ENCODE data around the gene NEK10. TPM values are rescaled to one million over a fixed set of nuclear protein-coding genes. Genes with fewer than 3 reads are reported as not detected.

Gene NEK10
- total and polyA plus RNA-seq, 9 of the 15 experiments (the other 6 are each of a cell fraction or from before 2014, with no cell fraction given), result 0.07 TPM; not detected in 8

- WGBS (ENCODE audit: insufficient coverage, low coverage, missing lambda C conversion rate), result 0% methylated on average over 5 of the region's 5 CpGs
- POLR2A ChIA-PET, result no interaction called here
- DNase-seq (ENCODE audit: extremely low read depth in 1 of 4, low spot score in 3 of 4) (no peak), FAIRE-seq (no peak), ATAC-seq (no peak)
- H3K9ac ChIP-seq (ENCODE audit: insufficient read depth in 1 of 2, low read depth in 2 of 2, low read length in 2 of 2), result no peak overlapping the region
- H3K4me2 ChIP-seq (ENCODE audit: insufficient read depth, low read length), result no peak overlapping the region
- TF ChIP-seq ZNF3 (CRISPR knock-in tag; IDR thresholded peaks at IDR 0.05), result no peak
- no peak for TF ChIP-seq ILF3 (IDR thresholded peaks at IDR 0.05; ENCODE audit: borderline replicate concordance)
- H3K36me3 ChIP-seq (ENCODE audit: control insufficient read depth, insufficient read depth, low read length), result no peaks in the 10 kb centered on the region
- H3K9me1 ChIP-seq (ENCODE audit: control insufficient read depth, insufficient read depth, low read length), result no peaks in the 10 kb centered on the region
- BruUV-seq (replicated peaks), result no TSS peak
- no peaks in the 10 kb centered on the region for H3K79me2 ChIP-seq (ENCODE audit: control insufficient read depth, insufficient read depth, low read length)
- no peak overlapping the region for H3K4me3 ChIP-seq
- no peaks in the 10 kb centered on the region for H4K20me1 ChIP-seq (replicated peaks; ENCODE audit: control insufficient read depth, insufficient read depth, low read length)
- intact Hi-C loops (cut with micrococcal nuclease) (loop anchor here (10.0 kb wide), 2 partner anchors 353 to 1013 kb away; no protein-coding TSS in a partner anchor), in situ Hi-C loops (cut with MboI) (no loop called here)
- no peak overlapping the region for H2AFZ ChIP-seq (ENCODE audit: low read depth, low read length)
- no peaks in the 10 kb centered on the region for H3K27me3 ChIP-seq (ENCODE audit: control insufficient read depth in 2 of 2, insufficient read depth in 2 of 2, low read length in 2 of 2)
- H3K27ac ChIP-seq (ENCODE audit: extremely low read depth, low read depth, low read length), result no peak overlapping the region
- no peaks in the 10 kb centered on the region for H3K4me1 ChIP-seq (replicated peaks in 1 of 2; ENCODE audit: control insufficient read depth in 2 of 2, insufficient read depth in 2 of 2, low read length in 2 of 2)
- CTCF ChIA-PET (ENCODE audit: low intra/inter-chr PET ratio), result interaction anchor here (1.0 to 1.3 kb wide), 2 partner anchors 370 to 1017 kb away, joined by 5 to 6 read pairs; no protein-coding TSS in a partner anchor
- H3K9me3 ChIP-seq (replicated peaks; ENCODE audit: control insufficient read depth, insufficient read depth, low read depth, low read length), result no peaks in the 10 kb centered on the region
These were observed 57.8 kb downstream of the NEK10 start for GRCh38 chr3:27311400-27311799.

DNA sequence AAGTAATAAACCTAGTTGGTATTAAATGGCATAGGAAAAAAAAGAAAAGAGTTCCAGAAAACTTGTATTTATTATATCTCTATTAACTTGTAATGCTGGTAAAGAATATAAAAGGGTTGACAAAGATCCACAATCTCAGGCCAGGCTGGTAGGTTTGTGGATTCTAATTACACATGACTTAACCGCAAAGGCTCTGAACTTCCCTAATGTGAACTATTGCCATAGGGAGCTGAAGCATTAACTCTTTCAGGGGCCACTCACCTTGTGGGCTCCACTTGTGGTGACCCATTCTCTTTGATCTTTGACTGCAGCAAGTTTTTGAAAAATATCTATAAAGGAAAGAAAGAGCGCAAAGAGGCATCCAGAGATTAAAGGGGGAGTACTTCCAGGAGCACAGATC, 58.5 kb downstream of the NEK10 start:
- no peak overlapping the region for H3K4me3 ChIP-seq
- intact Hi-C loops (cut with micrococcal nuclease), result loop anchor here (10.0 kb wide), 2 partner anchors 354 to 1014 kb away; no protein-coding TSS in a partner anchor
- FAIRE-seq, result no peak
- no peaks in the 10 kb centered on the region for H4K20me1 ChIP-seq (replicated peaks; ENCODE audit: control insufficient read depth, insufficient read depth, low read length)
- H3K79me2 ChIP-seq (ENCODE audit: control insufficient read depth, insufficient read depth, low read length), result no peaks in the 10 kb centered on the region
- no peaks in the 10 kb centered on the region; the same call in 1 of the 2 replicates for H3K9me3 ChIP-seq (replicated peaks; ENCODE audit: control insufficient read depth, insufficient read depth, low read depth, low read length)
- ChIA-PET CTCF (ENCODE audit: low intra/inter-chr PET ratio) (no interaction called here), POLR2A (no interaction called here)
- H3K9me1 ChIP-seq (ENCODE audit: control insufficient read depth, insufficient read depth, low read length), result no peaks in the 10 kb centered on the region
- H2AFZ ChIP-seq (ENCODE audit: low read depth, low read length), result no peak overlapping the region
- no TSS peak for BruUV-seq (replicated peaks)
- no peaks in the 10 kb centered on the region for H3K4me1 ChIP-seq (replicated peaks in 1 of 2; ENCODE audit: control insufficient read depth in 2 of 2, insufficient read depth in 2 of 2, low read length in 2 of 2)
- no peak overlapping the region for H3K4me2 ChIP-seq (ENCODE audit: insufficient read depth, low read length)
- H3K27ac ChIP-seq (ENCODE audit: extremely low read depth, low read depth, low read length), result no peak overlapping the region
- H3K36me3 ChIP-seq (ENCODE audit: control insufficient read depth, insufficient read depth, low read length), result no peaks in the 10 kb centered on the region
- no peak overlapping the region for H3K9ac ChIP-seq (ENCODE audit: insufficient read depth in 1 of 2, low read depth in 2 of 2, low read length in 2 of 2)
- H3K27me3 ChIP-seq (ENCODE audit: control insufficient read depth in 2 of 2, insufficient read depth in 2 of 2, low read length in 2 of 2), result no peaks in the 10 kb centered on the region
- ATAC-seq, result no peak
- WGBS (ENCODE audit: insufficient coverage, low coverage, missing lambda C conversion rate), result 8% methylated on average over 2 of the region's 2 CpGs
- in situ Hi-C loops (cut with MboI), result no loop called here
- DNase-seq (ENCODE audit: extremely low read depth in 1 of 4, low spot score in 3 of 4), result no peak
- TF ChIP-seq SMARCE1 (IDR thresholded peaks at IDR 0.05), result no peak
- no peak for TF ChIP-seq PRDM10 (IDR thresholded peaks at IDR 0.05; ENCODE audit: partially characterized antibody)
- TF ChIP-seq, protein P1, sequence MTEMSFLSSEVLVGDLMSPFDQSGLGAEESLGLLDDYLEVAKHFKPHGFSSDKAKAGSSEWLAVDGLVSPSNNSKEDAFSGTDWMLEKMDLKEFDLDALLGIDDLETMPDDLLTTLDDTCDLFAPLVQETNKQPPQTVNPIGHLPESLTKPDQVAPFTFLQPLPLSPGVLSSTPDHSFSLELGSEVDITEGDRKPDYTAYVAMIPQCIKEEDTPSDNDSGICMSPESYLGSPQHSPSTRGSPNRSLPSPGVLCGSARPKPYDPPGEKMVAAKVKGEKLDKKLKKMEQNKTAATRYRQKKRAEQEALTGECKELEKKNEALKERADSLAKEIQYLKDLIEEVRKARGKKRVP (CRISPR knock-in tag; IDR thresholded peaks at IDR 0.05), result no peak
- TF ChIP-seq ZNF507 (tag; conservative IDR thresholded peaks at IDR 0.05), result no peak
- TF ChIP-seq NFRKB (IDR thresholded peaks at IDR 0.05; ENCODE audit: low read depth), result no peak
- no peak for TF ChIP-seq ARID3A (IDR thresholded peaks at IDR 0.05; ENCODE audit: borderline replicate concordance, low read depth, low read length)
